H1 (cell line): ENCODE measurements around the gene MAGEA1. TPM values are rescaled to one million over a fixed set of nuclear protein-coding genes. Genes with fewer than 3 reads are reported as not detected.

Experiments used
- CTCF ChIA-PET: fragments of 300-600 bp; sonication (Branson Sonifier 250); formaldehyde crosslinking; loops from one replicate; lab custom pipeline; 2021; ENCODE audit not compliant: partially characterized antibody; lab: Charles Lee
- POLR2A ChIA-PET: fragments of 300-600 bp; sonication (Branson Sonifier 250); formaldehyde crosslinking; loops from one replicate; lab custom pipeline; 2021; ENCODE audit warnings: inconsistent platforms; ENCODE audit not compliant: partially characterized antibody; lab: Charles Lee
- DNase-seq, 2 experiments: peaks; one replicate each; pipeline versions ENCODE4 v3.0.0 to v3.0.0-alpha.2; 2010 to 2022; ENCODE audit warnings: low spot score in 2 of 2, low read depth in 1 of 2, mixed read lengths in 1 of 2
- FAIRE-seq: peaks from 2 replicates; lab custom pipeline; 2011; peaks lifted over from hg19 to GRCh38; lab: Jason Lieb, UNC
- H2AFZ ChIP-seq: 2 replicates; pipeline ENCODE4 v1.8.1; 2012; ENCODE audit warnings: low read length, inconsistent platforms
- H2AK5ac ChIP-seq: 2 replicates; pipeline ENCODE4 v1.6.1; 2013; ENCODE audit warnings: low read depth, low read length
- H2BK120ac ChIP-seq: replicated peaks from 2 replicates; pipeline ENCODE3; 2013; ENCODE audit warnings: low read depth, low read length, inconsistent platforms
- H2BK12ac ChIP-seq: 2 replicates; pipeline ENCODE4 v1.6.1; 2013; ENCODE audit warnings: low read depth, low read length
- H2BK15ac ChIP-seq: 2 replicates; pipeline ENCODE4 v1.6.1; 2013; ENCODE audit warnings: low read length
- H2BK20ac ChIP-seq: 2 replicates; pipeline ENCODE4 v1.6.1; 2013; ENCODE audit warnings: low read length
- H2BK5ac ChIP-seq: 2 replicates; pipeline ENCODE4 v1.6.1; 2013; ENCODE audit warnings: low read depth, low read length
- H3K14ac ChIP-seq: 2 replicates; pipeline ENCODE4 v1.6.1; 2013; ENCODE audit warnings: inconsistent platforms; ENCODE audit not compliant: insufficient read length
- H3K18ac ChIP-seq: 2 replicates; pipeline ENCODE4 v1.6.1; 2013; ENCODE audit warnings: low read length; ENCODE audit errors: extremely low read depth
- H3K23ac ChIP-seq: 2 replicates; pipeline ENCODE4 v1.6.1; 2013; ENCODE audit warnings: inconsistent platforms; ENCODE audit not compliant: insufficient read length
- H3K23me2 ChIP-seq: 2 replicates; pipeline ENCODE4 v1.6.1; 2013; ENCODE audit warnings: low read depth, low read length
- H3K27ac ChIP-seq: 2 replicates; pipeline ENCODE4 v1.6.1; 2011; ENCODE audit warnings: low read depth, low read length, inconsistent platforms
- H3K27me3 ChIP-seq, 4 experiments: replicated peaks in 1 of 4; 1 replicate in 1 of 4; 2 replicates in 3 of 4; pipeline versions ENCODE4 v1.6.1 to v1.8.1; 2011 to 2013; ENCODE audit warnings: low read length in 3 of 4, mild to moderate bottlenecking in 3 of 4, inconsistent platforms in 2 of 4, mixed read lengths in 2 of 4, moderate library complexity in 1 of 4; ENCODE audit not compliant: control insufficient read depth in 3 of 4, insufficient read depth in 3 of 4; ENCODE audit errors: extremely low read depth in 1 of 4
- H3K36me3 ChIP-seq, 4 experiments: 2 replicates each; pipeline versions ENCODE4 v1.6.1 to v1.8.1; 2011 to 2013; ENCODE audit warnings: mild to moderate bottlenecking in 4 of 4, low read length in 3 of 4, moderate library complexity in 2 of 4, control low read depth in 1 of 4, inconsistent platforms in 1 of 4; ENCODE audit not compliant: insufficient read depth in 4 of 4, control insufficient read depth in 2 of 4
- H3K4ac ChIP-seq: replicated peaks from 2 replicates; pipeline ENCODE3; 2013; ENCODE audit warnings: low read length, low read depth, mixed read lengths, inconsistent platforms; ENCODE audit not compliant: insufficient read length
- H3K4me1 ChIP-seq, 4 experiments: replicated peaks in 1 of 4; 1 replicate in 1 of 4; 2 replicates in 3 of 4; pipeline versions ENCODE4 v1.6.1 to v1.8.1; 2011 to 2013; ENCODE audit warnings: low read length in 3 of 4, inconsistent platforms in 2 of 4, mixed read lengths in 1 of 4; ENCODE audit not compliant: insufficient read depth in 4 of 4, control insufficient read depth in 3 of 4
- H3K4me2 ChIP-seq, 2 experiments: 2 replicates each; pipeline versions ENCODE4 v1.6.1 to v1.8.1; 2011 to 2013; ENCODE audit warnings: low read depth in 2 of 2, low read length in 2 of 2, control low read depth in 1 of 2, inconsistent platforms in 1 of 2, mild to moderate bottlenecking in 1 of 2; ENCODE audit not compliant: insufficient read depth in 1 of 2
- H3K4me3 ChIP-seq, 4 experiments: fragments of 200-600, 300-600 bp in 1 of 4; sonication (generic), shearing (Covaris generic), sonication (Bioruptor Twin) in 1 of 4; 2 replicates each; pipeline versions ENCODE4 v1.5.1 to v1.8.1; 2011 to 2016; ENCODE audit warnings: low read length in 4 of 4, low read depth in 3 of 4, control low read depth in 2 of 4, inconsistent platforms in 2 of 4, mild to moderate bottlenecking in 2 of 4, mixed read lengths in 1 of 4, moderate library complexity in 1 of 4; ENCODE audit not compliant: insufficient read depth in 2 of 4; ENCODE audit errors: extremely low read depth in 1 of 4
- H3K56ac ChIP-seq: replicated peaks from 2 replicates; pipeline ENCODE3; 2013; ENCODE audit warnings: low read depth, mild to moderate bottlenecking, mixed read lengths, low read length, inconsistent platforms; ENCODE audit not compliant: insufficient read length
- H3K79me1 ChIP-seq: 2 replicates; pipeline ENCODE4 v1.6.1; 2013; ENCODE audit warnings: low read depth, low read length, control low read depth
- H3K79me2 ChIP-seq, 2 experiments: 2 replicates each; pipeline versions ENCODE4 v1.6.1 to v1.8.1; 2012 to 2013; ENCODE audit warnings: low read length in 2 of 2, mild to moderate bottlenecking in 2 of 2, inconsistent platforms in 1 of 2; ENCODE audit not compliant: insufficient read depth in 2 of 2, control insufficient read depth in 1 of 2
- H3K9ac ChIP-seq, 4 experiments: replicated peaks in 1 of 4; 1 replicate in 1 of 4; 2 replicates in 3 of 4; pipeline versions ENCODE4 v1.6.1 to v1.8.1; 2011 to 2013; ENCODE audit warnings: low read depth in 3 of 4, low read length in 3 of 4, control low read depth in 2 of 4, mild to moderate bottlenecking in 2 of 4, moderate library complexity in 2 of 4, inconsistent platforms in 1 of 4; ENCODE audit errors: extremely low read depth in 1 of 4
- H3K9me3 ChIP-seq, 2 experiments: 2 replicates each; pipeline versions ENCODE4 v1.6.1 to v1.8.1; 2012 to 2013; ENCODE audit warnings: mild to moderate bottlenecking in 2 of 2, moderate library complexity in 2 of 2, control low read depth in 1 of 2, inconsistent platforms in 1 of 2, low read depth in 1 of 2, low read length in 1 of 2, mixed read lengths in 1 of 2; ENCODE audit not compliant: insufficient read depth in 2 of 2
- H4K20me1 ChIP-seq, 2 experiments: replicated peaks in 1 of 2; 2 replicates each; pipeline versions ENCODE3 to v1.8.1; 2011 to 2013; ENCODE audit warnings: inconsistent platforms in 2 of 2, low read length in 2 of 2, mild to moderate bottlenecking in 1 of 2; ENCODE audit not compliant: insufficient read depth in 2 of 2, control insufficient read depth in 1 of 2
- H4K5ac ChIP-seq: 2 replicates; pipeline ENCODE4 v1.6.1; 2013; ENCODE audit warnings: low read length, low read depth, mixed read lengths, inconsistent platforms; ENCODE audit not compliant: insufficient read length
- H4K8ac ChIP-seq: 2 replicates; pipeline ENCODE4 v1.8.0; 2013; ENCODE audit warnings: mild to moderate bottlenecking, moderate library complexity, low read length, inconsistent platforms; ENCODE audit not compliant: insufficient read depth; ENCODE audit errors: extremely low read depth
- H4K91ac ChIP-seq: replicated peaks from 2 replicates; pipeline ENCODE3; 2013; ENCODE audit warnings: low read length, mixed read lengths, inconsistent platforms; ENCODE audit not compliant: insufficient read length
- JUND ChIP-seq: IDR thresholded peaks from 2 replicates; pipeline ENCODE4 v1.6.1; 2011; ENCODE audit warnings: mild to moderate bottlenecking, improper control_type of control experiment, low read length
- RXRA ChIP-seq: IDR thresholded peaks from 2 replicates; pipeline ENCODE4 v1.6.1; 2011; ENCODE audit warnings: low read depth, mild to moderate bottlenecking, low read length, moderate library complexity; ENCODE audit not compliant: insufficient read depth
- WGBS, 2 experiments: shearing (Covaris generic) in 1 of 2; methylation state at CpG; one replicate each; pipeline versions ENCODE4 v1.1.6 to v1.1.7; 2013 to 2015; ENCODE audit warnings: low lambda C conversion rate in 2 of 2, mixed read lengths in 2 of 2, inconsistent platforms in 1 of 2, low coverage in 1 of 2, missing lambda C conversion rate in 1 of 2; ENCODE audit not compliant: insufficient replicate concordance in 2 of 2, insufficient coverage in 1 of 2, insufficient read length in 1 of 2; ENCODE audit errors: extremely low coverage in 1 of 2, missing lambda C conversion rate in 1 of 2; 5-methylcytosine and 5-hydroxymethylcytosine counted together
- polyA plus RNA-seq, 7 experiments: library from polyadenylated mRNA; depleted of rRNA in 3 of 7; stranded (reverse) in 5 of 7; unstranded in 2 of 7; fragments of >200 nt in 5 of 7; fragments of 200-250 nt in 2 of 7; gene quantifications; 1 replicate in 5 of 7; 2 replicates in 1 of 7; 4 replicates in 1 of 7; pipeline versions ENCODE4 v1.2.1 to v1.2.3, GENCODE V29; 2011 to 2013; ENCODE audit warnings: missing spikeins in 2 of 7, mixed read lengths in 2 of 7
- total RNA-seq: library from RNA; stranded (reverse); fragmentation: NEBNext Ultra II Directional; extraction: Animal tissue kit (Norgen Biotek cat#: 25700); gene quantifications from 2 replicates; pipeline ENCODE4 v1.2.1, GENCODE V29; 2021
- TF ChIP-seq, protein P1 (sequence below): IDR thresholded peaks from 2 replicates; pipeline ENCODE4 v1.6.1; 2011; ENCODE audit warnings: low read length, improper control_type of control experiment

MAGEA1 gene
- total and polyA plus RNA-seq, 2 of the 8 experiments (the other 6 are each of a cell fraction or from before 2014, with no cell fraction given), result not detected

DNA sequence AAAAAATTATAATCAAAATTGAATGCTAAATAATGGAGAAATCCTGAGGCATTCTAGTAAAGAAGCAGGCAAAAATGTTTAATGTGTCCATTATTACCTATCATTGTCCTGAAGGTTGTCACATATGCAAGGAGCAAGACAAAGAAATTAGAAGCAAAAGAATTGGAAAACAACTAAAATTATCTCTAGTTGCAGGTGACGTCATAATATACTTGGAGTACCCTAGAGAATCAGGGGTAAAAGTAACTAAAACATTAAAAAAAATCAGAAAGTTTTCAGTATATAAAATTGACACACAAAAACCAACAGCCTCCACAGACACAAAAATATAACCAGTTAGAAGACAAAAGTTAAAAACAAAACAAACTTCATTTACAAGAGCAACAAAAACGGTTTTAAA is 21.4 kb downstream of the MAGEA1 start:
- CTCF ChIA-PET, result no interaction called here

More for the DNA sequence above, 21.4 kb downstream of the MAGEA1 start:
- Histone ChIP-seq H3K4me1 (no peaks in the 10 kb centered on the region), H4K8ac (no peak overlapping the region), H3K23ac (no peak overlapping the region), H2AK5ac (no peak overlapping the region), H3K4me3 (no peak overlapping the region), H2BK15ac (no peak overlapping the region), H4K20me1 (no peaks in the 10 kb centered on the region), H3K9me3 (no peaks in the 10 kb centered on the region), H2BK5ac (no peak overlapping the region), H3K4me2 (no peak overlapping the region), H4K5ac (no peak overlapping the region), H3K14ac (no peak overlapping the region), H2BK12ac (no peak overlapping the region), H2AFZ (no peak overlapping the region), H3K36me3 (no peaks in the 10 kb centered on the region), H3K18ac (no peak overlapping the region), H2BK120ac (no peak overlapping the region), H3K27me3 (no peaks in the 10 kb centered on the region), H3K9ac (no peak overlapping the region), H3K23me2 (no peaks in the 10 kb centered on the region), H3K56ac (no peak overlapping the region), H4K91ac (no peak overlapping the region), H2BK20ac (no peak overlapping the region), H3K79me1 (no peaks in the 10 kb centered on the region), H3K27ac (no peak overlapping the region), H3K79me2 (no peaks in the 10 kb centered on the region), H3K4ac (no peak overlapping the region)
- TF ChIP-seq RXRA, result no peak
- TF ChIP-seq JUND, result no peak
- TF ChIP-seq, protein P1, sequence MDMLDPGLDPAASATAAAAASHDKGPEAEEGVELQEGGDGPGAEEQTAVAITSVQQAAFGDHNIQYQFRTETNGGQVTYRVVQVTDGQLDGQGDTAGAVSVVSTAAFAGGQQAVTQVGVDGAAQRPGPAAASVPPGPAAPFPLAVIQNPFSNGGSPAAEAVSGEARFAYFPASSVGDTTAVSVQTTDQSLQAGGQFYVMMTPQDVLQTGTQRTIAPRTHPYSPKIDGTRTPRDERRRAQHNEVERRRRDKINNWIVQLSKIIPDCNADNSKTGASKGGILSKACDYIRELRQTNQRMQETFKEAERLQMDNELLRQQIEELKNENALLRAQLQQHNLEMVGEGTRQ, result no peak
- POLR2A ChIA-PET, result no interaction called here
- 88% methylated on average over 2 of the region's 2 CpGs; no CpG with 5 or more reads in 1 of the 2 experiments for WGBS, 2 experiments
- no peak for DNase-seq
- no peak for FAIRE-seq
